Anterior cingulate cortex (tissue), 58 donors: Measurements from ENCODE around the gene HACL1.

Experiments used
- DNase-seq, 58 donors: peaks; one replicate each; lab custom pipeline; 2025; lab: John Stamatoyannopoulos, UW

Gene HACL1

DNA sequence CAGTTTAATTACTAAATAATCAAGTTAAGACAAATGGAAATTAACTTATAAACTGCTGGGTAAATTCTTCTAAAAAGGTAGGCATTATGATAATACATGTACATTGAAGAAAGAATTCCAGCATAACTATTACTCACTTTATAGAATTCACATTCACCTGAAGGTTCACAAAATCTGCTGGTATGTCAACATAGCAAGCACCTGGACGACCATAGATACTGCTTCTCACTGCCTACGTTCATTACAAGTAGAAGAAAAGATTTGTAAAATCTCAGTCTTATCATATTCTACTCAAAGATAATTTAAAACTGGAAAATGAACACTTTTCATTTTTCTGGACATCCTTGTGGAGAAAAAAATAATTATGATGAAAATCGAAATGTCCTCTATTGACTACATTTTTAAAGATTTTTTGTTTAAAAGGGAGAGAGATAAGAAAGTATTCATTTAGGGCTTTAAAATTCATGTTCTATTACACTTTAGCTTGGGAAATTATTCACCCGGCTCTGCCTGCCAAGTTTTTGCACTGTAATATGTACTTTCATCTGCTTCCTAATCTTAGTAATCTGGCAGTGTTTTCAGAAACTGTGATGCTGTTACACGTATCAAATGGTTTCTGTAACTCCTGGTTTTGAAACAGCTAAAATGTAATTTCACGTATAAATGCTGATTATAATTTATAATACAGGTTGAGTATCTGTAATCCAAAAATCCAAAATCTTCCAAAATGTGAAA, 16.1 kb downstream of the HACL1 start:
- peak in 2 of 58 donors; percentile 5 to 24 for DNase-seq

DNA sequence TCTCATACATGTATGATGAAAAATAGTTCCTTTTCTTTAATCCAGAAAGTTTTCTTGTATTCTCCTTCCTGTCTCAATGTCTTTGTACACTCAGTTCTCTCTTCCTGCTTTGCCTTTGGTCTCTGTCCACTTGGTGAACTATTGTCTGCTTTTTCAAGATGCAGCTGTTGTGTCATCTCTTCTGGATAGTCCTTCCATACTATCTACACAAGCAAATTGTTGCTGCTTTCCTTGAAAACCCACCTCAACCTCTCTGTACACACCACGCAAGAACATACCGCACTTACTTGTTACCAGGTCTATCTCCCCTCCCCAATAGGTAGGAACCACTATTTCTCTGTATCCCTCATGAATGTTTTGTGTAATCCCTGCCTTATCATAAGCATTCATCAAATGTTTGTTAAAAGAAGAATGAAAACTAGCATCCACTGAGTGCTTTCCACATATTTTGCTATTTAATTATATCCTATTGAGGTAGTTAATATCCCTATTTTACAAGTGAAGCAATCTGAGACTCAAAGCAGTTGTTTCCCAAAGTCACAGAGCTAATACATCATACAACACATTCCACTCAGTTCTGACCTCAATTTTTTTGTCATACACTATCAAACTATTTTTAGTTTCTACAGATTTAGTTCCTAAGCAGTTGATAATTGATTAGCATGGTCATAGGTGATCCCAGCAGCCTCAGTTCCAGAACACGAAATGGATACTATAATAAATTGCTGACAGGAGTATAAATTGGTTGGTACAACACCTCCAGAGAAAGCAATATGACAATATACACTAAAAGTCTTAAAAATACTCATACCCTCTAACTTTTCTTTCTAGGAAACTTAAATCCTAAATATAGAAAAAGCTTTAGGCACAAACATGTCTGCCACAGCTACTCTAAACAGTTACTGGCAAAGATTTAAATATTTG, 19.6 kb downstream of the HACL1 start:
- DNase-seq = no peak

- DNase-seq = no peak
Observed at GRCh38 chr3:15579051-15579450, 22.3 kb downstream of the HACL1 start.

DNA sequence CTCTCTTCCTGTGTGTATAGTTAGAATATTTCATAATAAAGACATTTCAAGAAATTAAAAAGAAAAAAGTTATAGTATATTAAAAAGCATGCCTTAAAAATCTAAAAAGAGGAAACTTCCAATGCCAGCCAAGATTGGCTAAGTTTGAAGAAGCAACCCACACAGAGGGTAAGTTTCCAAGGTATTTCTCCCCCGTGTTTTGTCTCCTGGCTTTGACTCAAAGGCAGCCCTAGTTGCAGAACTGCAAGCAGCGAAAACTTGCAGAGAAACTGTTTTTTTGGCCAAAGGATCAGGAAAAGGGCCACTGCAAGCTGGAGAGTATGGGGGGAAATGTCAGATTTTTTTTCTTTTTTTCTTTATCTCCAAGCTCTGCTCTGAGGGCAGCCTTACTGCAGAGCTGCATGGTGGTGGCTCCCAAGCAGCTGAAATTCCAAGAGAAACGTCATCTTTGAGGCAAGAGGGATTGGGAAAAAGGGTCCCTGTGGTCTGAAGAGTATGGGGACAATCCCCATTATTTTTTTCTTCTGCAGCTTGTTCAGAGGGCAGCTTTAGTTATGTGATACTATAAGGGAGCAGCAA, 23.0 kb downstream of the HACL1 start:
- peak in 13 of 58 donors; percentile 4 to 61 (median 18) for DNase-seq

GRCh38 chr3:15576475-15576874, 24.9 kb downstream of the HACL1 start:
- no peak for DNase-seq

DNA sequence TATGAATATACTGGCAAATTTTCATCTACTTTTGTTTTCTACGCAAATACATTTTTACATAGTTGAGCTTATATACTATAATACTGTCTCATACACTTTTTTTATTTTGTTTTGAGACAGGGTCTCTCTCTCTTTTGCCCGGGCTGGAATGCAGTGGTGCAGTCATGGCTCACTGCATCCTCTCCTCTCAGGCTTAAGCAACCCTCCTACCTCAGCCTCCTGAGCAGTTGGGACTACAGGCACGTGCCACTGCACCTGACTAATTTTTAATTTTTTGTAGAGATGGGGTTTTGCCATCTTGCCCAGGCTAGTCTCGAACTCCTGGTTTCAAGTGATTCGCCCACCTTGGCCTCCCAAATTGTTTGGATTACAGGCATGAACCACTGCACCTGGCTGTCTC, 25.9 kb downstream of the HACL1 start:
- DNase-seq = no peak

- no peak for DNase-seq
Observed at GRCh38 chr3:15572138-15572537, 29.2 kb downstream of the HACL1 start.

GRCh38 chr3:15563190-15563589, 38.2 kb downstream of the HACL1 start:
- no peak for DNase-seq

DNA sequence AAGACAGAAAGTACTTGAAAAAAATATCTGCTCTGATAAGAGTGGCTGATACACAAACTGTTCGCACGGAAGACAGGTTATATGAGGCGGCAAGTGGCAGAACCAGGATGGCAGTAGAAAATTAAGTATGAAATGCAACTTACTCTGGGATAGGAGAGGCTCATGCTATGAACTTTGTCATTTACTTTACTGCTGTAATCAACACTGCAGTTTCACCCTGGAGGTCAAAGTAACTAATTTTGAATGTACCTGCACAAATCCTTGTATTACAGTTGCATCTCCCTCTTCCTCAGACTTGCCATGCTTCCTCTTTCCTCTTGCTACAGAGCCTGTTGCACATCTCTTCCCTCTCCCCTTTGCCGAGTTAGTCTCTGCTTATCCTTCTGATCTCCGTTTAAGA, 38.8 kb downstream of the HACL1 start:
- no peak for DNase-seq

DNA sequence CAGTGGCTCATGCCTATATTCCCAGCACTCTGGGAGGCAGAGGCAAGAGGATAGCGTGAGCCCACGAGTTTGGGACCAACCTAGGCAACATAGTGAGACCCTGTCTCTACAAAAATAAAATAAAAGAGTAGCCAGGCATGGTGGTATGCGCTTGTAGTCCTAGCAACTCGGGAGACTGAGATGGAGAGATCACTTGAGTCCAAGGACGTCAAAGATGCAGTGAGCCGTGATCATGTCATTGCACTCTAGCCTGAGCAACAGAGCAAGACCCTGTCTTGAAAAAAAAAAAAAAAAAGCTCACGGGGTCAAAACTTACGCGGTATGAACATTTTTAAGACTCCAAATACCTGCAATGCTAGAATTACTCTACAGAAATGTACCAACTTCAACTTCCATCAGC, 42.8 kb downstream of the HACL1 start:
- no peak for DNase-seq

- DNase-seq = peak in 4 of 58 donors; percentile 10 to 37 (median 24)
Observed at GRCh38 chr3:15557511-15557946, 43.8 kb downstream of the HACL1 start.

DNA sequence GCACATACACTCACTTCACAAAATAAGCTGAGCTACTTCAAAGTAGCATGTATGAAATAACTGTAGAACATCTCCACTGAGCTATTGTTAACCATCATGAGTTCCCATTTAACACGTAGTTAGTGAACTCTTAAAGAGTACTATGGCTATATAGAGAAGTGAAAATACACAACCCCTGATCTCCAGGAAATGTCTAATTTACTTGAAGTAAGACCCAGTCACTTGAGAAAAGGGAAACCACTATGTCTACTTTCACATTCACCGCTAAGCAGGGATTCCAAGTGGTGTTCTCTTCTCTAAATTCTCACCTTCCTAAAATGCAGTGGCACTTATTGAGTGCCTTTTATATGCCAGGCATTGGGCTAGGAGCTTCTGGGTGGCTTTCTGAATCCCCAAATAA, 44.9 kb downstream of the HACL1 start:
- DNase-seq = no peak

DNA sequence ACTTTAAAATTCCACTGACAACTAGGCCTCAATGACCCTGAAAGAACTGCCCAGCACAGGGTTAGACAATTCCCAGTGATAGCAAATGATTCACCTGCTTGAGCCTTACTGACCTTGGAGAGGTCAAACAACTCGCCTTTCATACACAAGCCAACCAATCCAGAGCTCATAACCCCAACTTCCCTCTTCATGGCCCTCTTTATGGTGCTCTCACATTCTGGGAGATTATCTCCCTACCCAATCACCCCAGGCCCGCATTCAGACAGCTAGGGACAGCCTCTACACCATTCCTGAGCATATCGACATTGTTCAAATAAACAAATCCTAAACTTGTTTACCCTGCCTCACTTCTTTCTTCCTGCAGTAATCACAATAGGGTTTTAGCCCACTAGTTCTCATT, 47.6 kb downstream of the HACL1 start:
- DNase-seq = no peak

DNA sequence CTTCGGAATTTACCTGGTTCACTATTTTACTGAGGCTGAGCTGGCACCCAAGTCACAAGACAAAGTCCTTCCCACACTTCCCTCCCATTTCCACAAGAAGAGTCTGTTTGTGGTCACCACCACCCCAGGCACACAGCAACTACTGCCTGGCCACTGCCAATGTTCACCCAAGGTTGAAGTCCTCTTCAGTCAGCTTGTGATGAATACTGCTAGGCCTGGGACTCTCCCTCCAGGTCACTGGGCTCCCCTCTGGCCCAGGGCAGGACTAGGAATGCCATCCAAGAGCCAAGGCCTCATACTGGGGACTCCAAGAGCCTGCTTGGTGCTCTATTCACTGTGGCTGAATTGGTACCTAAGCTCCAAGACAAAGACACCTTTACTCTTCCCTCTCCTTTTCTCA, 49.5 kb downstream of the HACL1 start:
- no peak for DNase-seq

- DNase-seq = no peak
Observed at GRCh38 chr3:15549846-15550245, 51.5 kb downstream of the HACL1 start.

- DNase-seq = peak in 2 of 58 donors; percentile 5 to 12
Observed at GRCh38 chr3:15542614-15543013, 58.8 kb downstream of the HACL1 start.

DNA sequence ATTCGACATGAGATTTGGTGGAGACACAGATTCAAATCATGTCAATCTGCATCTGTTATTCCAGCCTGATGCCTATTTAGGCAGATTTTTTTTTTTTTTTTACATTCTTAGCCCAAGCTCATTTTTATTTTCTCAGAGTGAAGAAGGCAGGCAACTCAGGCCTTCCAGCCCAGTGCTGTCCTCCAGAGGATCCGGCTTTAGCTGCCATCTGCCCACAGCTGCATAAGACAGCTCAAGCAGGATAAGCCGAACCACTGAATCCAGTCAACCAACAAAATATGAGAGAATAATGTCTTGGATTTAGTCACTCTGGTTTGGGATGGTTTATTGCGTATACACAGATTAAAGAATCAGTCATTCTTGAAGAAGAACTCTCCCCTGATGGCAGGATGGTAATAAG, 60.0 kb downstream of the HACL1 start:
- DNase-seq = no peak

DNA sequence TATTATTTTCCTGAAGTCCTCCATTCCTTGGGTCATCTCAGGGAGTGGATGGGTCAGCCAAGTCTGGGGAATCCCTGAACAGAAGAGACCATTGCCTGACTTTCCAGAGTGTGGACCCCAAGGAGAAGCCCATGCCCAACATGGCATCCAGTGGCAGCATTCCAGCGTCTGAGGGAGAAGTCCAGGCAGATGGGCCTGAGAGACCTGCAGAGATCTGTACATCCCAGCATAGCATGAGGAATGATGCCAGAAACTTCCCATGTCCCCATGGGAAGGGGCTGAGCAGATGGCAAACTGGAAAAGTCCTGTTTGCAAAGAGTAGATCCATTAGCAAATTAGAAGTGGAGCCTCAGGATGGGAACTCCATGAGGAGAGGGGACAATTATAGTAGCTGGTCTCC, 62.3 kb downstream of the HACL1 start:
- no peak for DNase-seq

- DNase-seq = no peak
Observed at GRCh38 chr3:15538345-15538744, 63.0 kb downstream of the HACL1 start.

DNA sequence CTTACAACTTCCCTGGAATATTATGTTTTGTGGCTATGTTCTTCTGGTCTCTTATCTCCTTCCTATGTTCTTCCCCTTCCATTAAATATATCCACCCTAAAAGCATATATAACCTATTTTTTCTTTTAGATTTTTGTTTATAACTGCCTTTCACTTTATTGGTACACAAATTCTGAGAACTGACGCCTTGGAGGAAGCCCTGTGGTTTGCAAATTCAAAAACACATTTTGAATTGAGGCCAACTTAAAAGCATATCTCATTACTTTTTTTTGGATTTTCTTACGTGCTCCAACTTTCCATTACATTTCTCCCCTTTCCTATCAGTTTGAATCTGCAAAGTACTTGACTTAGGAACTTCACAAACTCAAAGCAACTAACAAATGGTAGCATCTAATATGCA, 64.5 kb downstream of the HACL1 start:
- no peak for DNase-seq

GRCh38 chr3:15535732-15536131, 65.6 kb downstream of the HACL1 start:
- no peak for DNase-seq
